Sigmoid colon (tissue), 7 donors: ENCODE measurements around the gene PDE1A. TPM values are rescaled to one million over a fixed set of nuclear protein-coding genes. Genes with fewer than 3 reads are reported as not detected.

Source experiments
- DNase-seq: peaks from one replicate; pipeline ENCODE4 v3.0.0-alpha.2; 2019
- H3K27ac ChIP-seq, 4 donors: fragments of 200-600 bp; sonication (generic); one replicate each; pipeline ENCODE4 v1.5.1; 2016 to 2019; ENCODE audit warnings: mild to moderate bottlenecking in 1 of 4
- H3K27me3 ChIP-seq, 3 donors: fragments of 200-600 bp; sonication (generic); one replicate each; pipeline ENCODE4 v1.5.1; 2019; ENCODE audit warnings: mild to moderate bottlenecking in 1 of 3
- H3K36me3 ChIP-seq, 4 donors: fragments of 200-600 bp; sonication (generic); one replicate each; pipeline ENCODE4 v1.5.1; 2016 to 2019
- H3K4me1 ChIP-seq, 4 donors: fragments of 200-600 bp; sonication (generic); one replicate each; pipeline ENCODE4 v1.5.1; 2017 to 2019
- H3K4me3 ChIP-seq, 4 donors: fragments of 200-600 bp; sonication (generic); one replicate each; pipeline ENCODE4 v1.5.1; 2017 to 2019; ENCODE audit warnings: mild to moderate bottlenecking in 2 of 4, moderate library complexity in 1 of 4
- H3K9me3 ChIP-seq, 4 donors: fragments of 200-600 bp in 3 of 4; sonication (generic) in 3 of 4; one replicate each; pipeline versions ENCODE4 v1.5.1 to v1.6.1; 2013 to 2019
- CTCF ChIP-seq, 4 experiments: fragments of 450-650 bp in 3 of 4; fragments of 200-600 bp in 1 of 4; IDR thresholded peaks; one replicate each; pipeline ENCODE4 v1.5.1; 2016 to 2019; ENCODE audit warnings: antibody characterized with exemption in 4 of 4, mild to moderate bottlenecking in 3 of 4, moderate library complexity in 2 of 4
- EP300 ChIP-seq, 4 donors: sonication (generic); formaldehyde crosslinking; IDR thresholded peaks; one replicate each; pipeline ENCODE4 v1.6.1; 2017; ENCODE audit warnings: antibody characterized with exemption in 4 of 4
- POLR2A ChIP-seq, 2 donors: fragments of 450-650 bp; IDR thresholded peaks; one replicate each; pipeline ENCODE4 v1.6.1; 2016; ENCODE audit warnings: antibody characterized with exemption in 2 of 2, mild to moderate bottlenecking in 2 of 2, moderate library complexity in 2 of 2
- POLR2AphosphoS5 ChIP-seq, 4 donors: sonication (generic); formaldehyde crosslinking; IDR thresholded peaks; one replicate each; pipeline ENCODE4 v1.6.1; 2017; ENCODE audit warnings: antibody characterized with exemption in 4 of 4
- WGBS, 2 donors: extraction: QIAGEN DNeasy Blood & Tissue Kit; methylation state at CpG; one replicate each; pipeline ENCODE4 v1.1.7; 2013; 5-methylcytosine and 5-hydroxymethylcytosine counted together
- intact Hi-C: fragments of 100-400 bp; cut with DNase I; formaldehyde crosslinking; loops from one replicate; pipeline ENCODE4 v1.15.1; 2023
- polyA plus RNA-seq, 3 donors: library from polyadenylated mRNA; stranded (reverse); fragments of 200-250 nt; gene quantifications; one replicate each; pipeline ENCODE4 v1.2.3, GENCODE V29; 2013
- total RNA-seq, 4 donors: library from RNA; depleted of rRNA; stranded (reverse); fragments of >200 nt; gene quantifications; one replicate each; pipeline ENCODE4 v1.1.0, GENCODE V29; 2016
- donor health status: healthy with polysubstance abuse.
- donor health status: Bipolar disorder and iron deficiency.
- donor health status: healthy.

Gene PDE1A
- total and polyA plus RNA-seq, 7 donors = 0.69 to 37.1 (median 17.2) TPM

DNA sequence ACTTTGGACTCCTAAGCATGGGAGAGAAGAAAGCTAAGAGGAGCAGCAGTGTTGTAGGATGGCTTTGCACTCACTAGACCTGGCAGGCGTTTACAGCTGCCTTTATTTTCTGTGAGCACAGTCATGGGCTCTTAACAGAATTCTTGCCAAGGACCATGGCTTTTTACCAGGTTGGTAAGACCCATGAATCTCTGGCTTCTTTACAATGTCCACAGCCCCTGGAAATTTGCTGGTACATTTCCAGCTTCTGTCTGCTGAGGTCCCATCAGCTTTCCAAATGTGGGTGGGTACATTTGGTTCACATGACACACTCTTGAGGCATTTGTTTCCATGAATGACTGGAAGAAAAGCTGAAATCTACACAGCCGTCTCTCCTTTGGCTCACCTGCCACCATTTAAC lies 278.5 kb downstream of the PDE1A start:
- Histone ChIP-seq H3K27ac (no peak overlapping the region), H3K4me1 (no peaks in the 10 kb centered on the region), H3K9me3 (no peaks in the 10 kb centered on the region), H3K27me3 (no peaks in the 10 kb centered on the region), H3K4me3 (no peak overlapping the region), H3K36me3 (no peaks in the 10 kb centered on the region)
- TF ChIP-seq CTCF (IDR thresholded peaks at IDR 0.05) = no peak
- intact Hi-C loops = no loop called here
- WGBS, 2 donors = 52 to 61% methylated on average over 2 of the region's 2 CpGs
- DNase-seq = no peak

- Histone ChIP-seq H3K27ac (no peak overlapping the region), H3K27me3 (no peaks in the 10 kb centered on the region)
These were observed 282.1 kb downstream of the PDE1A start for GRCh38 chr2:182144776-182145165.

GRCh38 chr2:182144041-182144775 lies 282.6 kb downstream of the PDE1A start:
- intact Hi-C loops = no loop called here
- Histone ChIP-seq H3K27me3 (no peaks in the 10 kb centered on the region), H3K27ac (no peak overlapping the region), H3K36me3 (no peaks in the 10 kb centered on the region), H3K4me3 (no peak overlapping the region), H3K9me3 (no peaks in the 10 kb centered on the region), H3K4me1 (no peaks in the 10 kb centered on the region)
- no peak for DNase-seq
- TF ChIP-seq POLR2A (IDR thresholded peaks at IDR 0.05) (no peak), EP300 (IDR thresholded peaks at IDR 0.05) (no peak), CTCF (IDR thresholded peaks at IDR 0.05) (no peak), POLR2AphosphoS5 (IDR thresholded peaks at IDR 0.05) (no peak)
- 86 to 89% methylated on average over 7 of the region's 7 CpGs for WGBS, 2 donors

More at GRCh38 chr2:182144776-182145165, 282.1 kb downstream of the PDE1A start:
- DNase-seq = no peak
- H3K9me3 ChIP-seq = no peaks in the 10 kb centered on the region
- 64 to 73% methylated on average over 1 of the region's 1 CpG for WGBS, 2 donors
- TF ChIP-seq POLR2A (IDR thresholded peaks at IDR 0.05) (no peak), CTCF (IDR thresholded peaks at IDR 0.05) (no peak), EP300 (IDR thresholded peaks at IDR 0.05) (no peak), POLR2AphosphoS5 (IDR thresholded peaks at IDR 0.05) (no peak)
- H3K4me1 ChIP-seq = no peaks in the 10 kb centered on the region
- H3K36me3 ChIP-seq = no peaks in the 10 kb centered on the region
- no peak overlapping the region for H3K4me3 ChIP-seq
- intact Hi-C loops = no loop called here

DNA sequence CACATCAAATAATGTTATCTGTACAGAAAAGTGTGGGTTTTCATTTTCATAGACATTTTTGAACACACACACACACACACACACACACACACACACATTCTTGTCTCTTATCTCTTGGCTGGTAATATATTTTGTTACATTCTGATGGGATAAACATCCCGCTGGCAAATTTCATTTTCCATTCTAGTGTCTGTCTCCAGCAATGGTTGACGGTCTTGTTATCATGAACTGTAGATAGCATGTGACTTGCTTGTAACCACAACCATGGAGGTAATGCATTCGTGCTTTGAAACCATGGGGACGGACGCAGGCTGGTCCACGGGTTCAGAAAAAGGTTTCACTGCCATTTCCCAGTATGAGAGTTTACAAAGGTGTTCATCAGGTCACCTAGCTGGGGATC lies 284.8 kb downstream of the PDE1A start:
- H3K4me1 ChIP-seq = no peaks in the 10 kb centered on the region
- H3K36me3 ChIP-seq = no peaks in the 10 kb centered on the region
- intact Hi-C loops = no loop called here
- H3K27me3 ChIP-seq = no peaks in the 10 kb centered on the region
- no peak for DNase-seq
- WGBS, 2 donors = 87 to 89% methylated on average over 6 of the region's 6 CpGs
- no peak overlapping the region for H3K27ac ChIP-seq
- no peaks in the 10 kb centered on the region for H3K9me3 ChIP-seq
- TF ChIP-seq POLR2A (IDR thresholded peaks at IDR 0.05) = no peak
- H3K4me3 ChIP-seq = no peak overlapping the region

DNA sequence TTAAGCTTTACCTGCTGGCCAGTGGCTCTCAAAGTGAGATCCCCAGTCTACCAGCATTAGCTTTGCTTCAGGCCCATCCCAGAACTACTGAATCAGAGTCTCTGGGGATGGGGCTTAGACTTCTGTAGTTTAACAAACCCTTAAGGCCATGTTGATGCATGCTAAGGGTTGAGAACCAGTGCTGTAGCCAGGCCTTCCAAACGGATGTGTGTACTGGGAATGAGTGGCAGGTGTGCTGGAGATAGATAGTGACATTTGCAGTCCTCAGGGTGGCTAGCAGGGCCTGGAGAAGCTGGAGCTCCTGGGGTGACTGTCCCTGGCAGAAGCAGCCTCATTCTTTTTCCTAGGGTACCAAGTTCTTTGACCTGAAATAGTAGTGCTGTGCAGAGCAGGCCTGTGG lies 292.6 kb downstream of the PDE1A start:
- H3K27ac ChIP-seq = no peak overlapping the region
- no peak for DNase-seq
- no peak overlapping the region for H3K4me3 ChIP-seq
- 57 to 65% methylated on average over 1 of the region's 1 CpG for WGBS, 2 donors
- intact Hi-C loops = no loop called here
- TF ChIP-seq POLR2AphosphoS5 (IDR thresholded peaks at IDR 0.05) (no peak), CTCF (IDR thresholded peaks at IDR 0.05) (no peak), EP300 (IDR thresholded peaks at IDR 0.05) (no peak)
- peaks cover 0 to 2% (median under 1%) of the 10 kb centered on the region in 4 donors for H3K4me1 ChIP-seq
- H3K9me3 ChIP-seq = no peaks in the 10 kb centered on the region
- no peaks in the 10 kb centered on the region for H3K27me3 ChIP-seq
- no peaks in the 10 kb centered on the region for H3K36me3 ChIP-seq
